ENCODE measurements around the gene TMEM38B. TPM values are rescaled to one million over a fixed set of nuclear protein-coding genes. Genes with fewer than 3 reads are reported as not detected.

Gene TMEM38B
- total and polyA plus RNA-seq, 5 donors: 32.4 to 88.9 (median 58.8) TPM

DNA sequence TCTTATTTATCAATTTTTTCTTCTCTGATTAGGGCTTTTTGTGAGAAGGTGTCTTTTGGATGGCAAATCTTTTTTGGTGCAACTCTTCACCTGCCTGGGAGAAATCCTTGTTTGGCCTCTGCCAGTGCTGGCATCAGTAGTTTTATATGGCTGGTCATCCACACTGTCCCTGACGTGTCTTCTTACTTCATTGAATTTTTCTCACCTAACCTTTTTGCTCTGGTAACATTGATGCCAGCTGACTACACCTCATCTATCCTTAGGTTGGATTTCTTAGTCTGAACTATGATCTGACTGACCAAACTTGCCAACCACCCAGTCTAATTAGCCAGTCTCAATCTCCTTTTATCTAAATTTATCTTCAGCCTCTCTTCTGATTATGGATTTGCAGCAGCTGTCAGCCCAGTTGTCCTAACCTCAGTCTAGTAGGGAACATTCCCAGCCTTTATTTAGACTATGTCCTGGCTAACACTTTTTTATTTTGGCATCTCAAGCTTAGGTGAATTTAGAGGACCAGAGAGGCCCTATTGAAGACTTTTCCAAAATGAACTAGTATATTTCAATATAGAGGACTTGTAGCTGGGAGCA is 10.6 kb upstream of the TMEM38B start:
- Histone ChIP-seq H3K27ac (ENCODE audit: low read length) (no peak overlapping the region), H3K4me1 (ENCODE audit: control insufficient read depth, insufficient read depth, low read length) (no peaks in the 10 kb centered on the region), H3K9me3 (ENCODE audit: control insufficient read depth, low read length) (no peaks in the 10 kb centered on the region), H3K4me3 (ENCODE audit: low read length) (no peak overlapping the region), H3K27me3 (ENCODE audit: control insufficient read depth, insufficient read depth) (no peaks in the 10 kb centered on the region)
- WGBS: 43% methylated on average over 1 of the region's 1 CpG
- intact Hi-C loops (cut with DNase I): no loop called here
- ATAC-seq (no peak), DNase-seq (no peak)

DNA sequence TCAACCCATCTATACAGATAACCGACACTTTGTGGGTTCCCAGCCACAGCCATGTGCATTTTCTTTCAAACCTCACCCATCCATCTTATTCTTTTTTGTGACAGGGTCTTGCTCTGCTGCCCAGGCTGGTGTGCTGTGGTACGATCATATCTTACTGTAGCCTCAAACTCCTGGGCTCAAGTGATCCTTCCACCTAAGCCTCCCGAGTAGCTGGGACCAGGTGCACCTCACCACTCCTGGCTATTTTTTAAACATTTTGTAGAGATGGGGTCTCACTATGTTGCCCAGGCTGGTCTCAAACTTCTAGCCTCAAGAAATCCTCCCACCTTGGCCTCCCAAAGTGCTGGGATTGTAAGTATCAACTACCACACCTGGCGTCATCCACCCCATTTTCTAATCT is 7.4 kb upstream of the TMEM38B start:
- Histone ChIP-seq H3K27ac (ENCODE audit: low read length) (no peak overlapping the region), H3K4me1 (ENCODE audit: control insufficient read depth, insufficient read depth, low read length) (no peaks in the 10 kb centered on the region), H3K9me3 (ENCODE audit: control insufficient read depth, low read length) (no peaks in the 10 kb centered on the region), H3K27me3 (ENCODE audit: control insufficient read depth, insufficient read depth) (no peaks in the 10 kb centered on the region), H3K4me3 (ENCODE audit: low read length) (no peak overlapping the region)
- DNase-seq (no peak), ATAC-seq (no peak)
- intact Hi-C loops (cut with DNase I): no loop called here
- WGBS: 92% methylated on average over 4 of the region's 4 CpGs

DNA sequence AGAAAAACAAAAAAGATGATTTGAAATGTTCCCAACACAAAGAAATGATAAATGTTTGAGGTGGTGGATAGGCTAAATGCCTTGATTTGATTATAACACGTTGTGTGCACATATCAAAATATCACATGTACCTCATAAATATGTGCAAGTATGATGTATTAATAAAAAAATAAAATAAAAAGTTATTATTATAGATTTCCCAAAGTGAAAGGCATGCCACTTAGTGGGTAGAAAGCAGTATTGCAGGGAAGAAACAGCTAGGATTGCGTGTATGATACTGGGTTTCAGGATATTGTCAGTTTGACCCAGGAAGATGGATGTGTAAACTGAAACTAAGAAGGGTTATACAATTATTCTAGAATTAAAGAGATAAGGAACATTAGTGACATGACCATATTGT is 3.6 kb upstream of the TMEM38B start:
- H3K27me3 ChIP-seq (ENCODE audit: control insufficient read depth, insufficient read depth): no peaks in the 10 kb centered on the region
- intact Hi-C loops (cut with DNase I): no loop called here

DNA sequence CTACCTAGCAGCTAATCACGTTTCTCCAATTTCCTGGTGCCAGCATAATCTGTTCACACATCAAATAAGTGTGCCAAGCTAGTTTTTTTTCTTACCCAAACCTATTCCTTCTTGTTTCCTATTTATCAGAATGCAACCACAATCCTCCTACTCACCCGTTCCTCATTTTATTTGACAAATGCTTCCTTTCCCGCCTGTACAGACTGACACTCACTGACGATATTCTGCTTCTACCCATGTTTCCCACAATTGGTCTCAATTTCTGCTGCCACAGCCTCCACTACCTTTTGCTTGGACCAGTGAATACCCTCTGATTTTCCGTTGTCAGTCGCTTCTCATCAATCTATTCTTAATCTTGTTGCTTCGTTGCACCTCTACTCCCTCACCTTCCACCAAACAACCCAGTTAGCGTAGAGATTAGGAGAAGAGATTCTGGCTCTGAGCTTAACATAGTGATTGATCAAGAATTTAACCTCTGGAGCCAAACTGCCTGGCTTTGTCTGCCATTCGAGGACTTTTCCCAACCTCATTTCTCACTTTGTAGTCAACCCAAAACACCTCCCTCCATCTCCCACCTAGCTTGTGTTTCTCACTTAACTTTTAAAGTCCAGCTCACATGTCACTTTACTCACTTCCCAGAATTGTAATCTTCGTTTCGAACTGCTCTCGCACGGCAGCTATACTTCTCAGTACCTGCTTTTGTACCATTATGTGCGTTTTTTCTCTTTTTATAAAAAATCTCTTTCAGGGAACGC is 729 bp upstream of the TMEM38B start:
- DNase-seq (no peak), ATAC-seq (no peak)
- Histone ChIP-seq H3K27ac (ENCODE audit: low read length) (no peak overlapping the region), H3K9me3 (ENCODE audit: control insufficient read depth, low read length) (no peaks in the 10 kb centered on the region), H3K4me3 (ENCODE audit: low read length) (peak overlapping the region; percentile 85), H3K27me3 (ENCODE audit: control insufficient read depth, insufficient read depth) (no peaks in the 10 kb centered on the region), H3K4me1 (ENCODE audit: control insufficient read depth, insufficient read depth, low read length) (no peaks in the 10 kb centered on the region)
- 4% methylated on average over 15 of the region's 15 CpGs for WGBS
- intact Hi-C loops (cut with DNase I): no loop called here

More for the DNA sequence above, 3.6 kb upstream of the TMEM38B start:
- no peak for ATAC-seq
- no peak overlapping the region for H3K4me3 ChIP-seq (ENCODE audit: low read length)
- no peak for DNase-seq
- no peaks in the 10 kb centered on the region for H3K9me3 ChIP-seq (ENCODE audit: control insufficient read depth, low read length)
- WGBS: 51% methylated on average over 2 of the region's 2 CpGs
- H3K4me1 ChIP-seq (ENCODE audit: control insufficient read depth, insufficient read depth, low read length): no peaks in the 10 kb centered on the region
- H3K27ac ChIP-seq (ENCODE audit: low read length): no peak overlapping the region

DNA sequence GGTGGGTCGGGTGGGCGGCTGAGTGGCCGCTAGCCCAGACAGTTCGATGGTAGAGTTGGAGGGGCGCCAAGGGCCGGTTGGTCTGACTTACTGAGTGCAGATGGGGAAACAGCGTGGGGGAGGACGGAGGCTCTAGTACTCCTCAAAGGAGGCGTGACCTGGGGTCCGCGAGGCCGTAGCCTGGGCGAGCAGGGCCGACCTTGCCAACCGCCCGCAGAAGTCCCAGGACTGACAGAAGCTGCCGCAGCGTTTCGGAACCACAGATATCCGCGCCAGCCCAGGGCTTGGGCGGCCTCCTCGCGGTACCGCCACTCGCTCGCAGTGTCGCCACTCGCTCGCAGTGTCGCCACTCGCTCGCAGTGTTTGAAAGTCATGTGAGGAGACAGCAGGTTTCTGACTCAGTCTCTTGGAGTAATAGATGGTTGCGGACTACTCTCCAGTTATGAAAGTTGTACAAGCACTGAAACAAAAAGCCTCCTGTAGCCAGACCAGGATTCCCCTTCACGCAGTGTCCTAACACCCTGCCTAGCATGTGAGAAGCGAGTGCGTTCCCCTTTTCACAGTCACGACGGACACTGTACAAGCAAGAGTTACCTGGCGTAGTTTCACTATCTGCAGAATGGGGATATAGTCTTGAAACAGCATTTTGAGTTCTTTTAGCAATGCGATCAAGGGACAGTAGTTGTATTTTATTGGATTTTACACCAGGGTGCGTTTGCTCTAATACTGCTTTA is 674 bp downstream of the TMEM38B start:
- DNase-seq (peak; percentile 64 to 84 (median 79)), ATAC-seq (peak; percentile 87 to 88)
- Histone ChIP-seq H3K4me1 (ENCODE audit: control insufficient read depth, insufficient read depth, low read length) (no peaks in the 10 kb centered on the region), H3K4me3 (ENCODE audit: low read length) (peak overlapping the region; percentile 85), H3K27ac (ENCODE audit: low read length) (peak overlapping the region; percentile 84), H3K27me3 (ENCODE audit: control insufficient read depth, insufficient read depth) (no peaks in the 10 kb centered on the region), H3K9me3 (ENCODE audit: control insufficient read depth, low read length) (no peaks in the 10 kb centered on the region)
- 2% methylated on average over 42 of the region's 42 CpGs for WGBS
- intact Hi-C loops (cut with DNase I): no loop called here

DNA sequence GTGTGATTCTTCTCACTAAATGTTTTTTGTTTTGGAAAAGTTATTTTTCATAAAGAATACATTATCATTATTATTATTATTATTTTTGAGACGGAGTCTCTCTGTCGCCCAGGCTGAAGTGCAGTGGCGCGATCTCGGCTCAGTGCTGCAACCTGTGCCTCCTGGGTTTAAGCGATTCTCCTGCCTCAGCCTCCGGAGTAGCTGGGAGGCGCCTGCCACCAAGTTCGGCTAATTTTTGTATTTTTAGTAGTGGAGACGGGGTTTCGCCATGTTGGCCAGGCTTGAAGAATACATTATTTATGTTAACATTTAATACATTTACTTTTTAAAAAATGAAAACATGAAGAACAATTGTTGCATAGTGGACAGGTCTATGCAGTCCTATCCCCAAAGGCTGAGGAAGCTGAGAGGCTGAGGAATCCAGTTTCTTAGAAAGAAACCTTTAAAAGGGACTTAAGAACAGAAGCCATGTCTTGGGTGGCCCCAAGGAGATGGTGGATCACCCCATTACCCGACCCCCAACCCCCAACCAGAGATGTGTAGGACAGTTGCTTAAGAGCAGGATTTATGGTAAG is 2.0 kb downstream of the TMEM38B start:
- DNase-seq (no peak), ATAC-seq (no peak)
- no peaks in the 10 kb centered on the region for H3K27me3 ChIP-seq (ENCODE audit: control insufficient read depth, insufficient read depth)
- WGBS: 97% methylated on average over 12 of the region's 12 CpGs
- no peak overlapping the region for H3K4me3 ChIP-seq (ENCODE audit: low read length)
- no peaks in the 10 kb centered on the region for H3K4me1 ChIP-seq (ENCODE audit: control insufficient read depth, insufficient read depth, low read length)
- intact Hi-C loops (cut with DNase I): no loop called here
- H3K9me3 ChIP-seq (ENCODE audit: control insufficient read depth, low read length): no peaks in the 10 kb centered on the region
- H3K27ac ChIP-seq (ENCODE audit: low read length): no peak overlapping the region

DNA sequence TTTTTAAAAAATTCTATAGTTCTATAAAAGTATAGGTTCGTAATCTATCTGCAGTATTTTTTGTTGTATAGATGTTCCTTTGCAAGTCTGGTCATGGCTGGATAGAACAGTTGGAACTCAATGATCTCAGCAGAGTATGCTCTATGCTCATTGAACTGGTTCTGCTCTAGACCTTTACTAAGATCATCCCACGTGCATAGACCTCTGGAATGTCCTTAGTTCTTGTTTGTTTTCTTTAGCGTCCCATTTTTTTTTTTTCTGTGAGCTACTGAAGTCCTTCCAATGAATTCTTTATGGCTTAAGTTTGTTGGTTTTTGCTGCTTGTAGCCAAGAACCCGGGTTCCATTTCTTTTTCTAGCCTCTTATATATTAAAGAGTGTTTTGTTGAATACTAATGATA is 3.5 kb downstream of the TMEM38B start:
- Histone ChIP-seq H3K9me3 (ENCODE audit: control insufficient read depth, low read length) (no peaks in the 10 kb centered on the region), H3K27ac (ENCODE audit: low read length) (no peak overlapping the region), H3K4me1 (ENCODE audit: control insufficient read depth, insufficient read depth, low read length) (no peaks in the 10 kb centered on the region), H3K27me3 (ENCODE audit: control insufficient read depth, insufficient read depth) (no peaks in the 10 kb centered on the region), H3K4me3 (ENCODE audit: low read length) (no peak overlapping the region)
- no peak for ATAC-seq
- DNase-seq: no peak
- 72% methylated on average over 4 of the region's 4 CpGs for WGBS
- intact Hi-C loops (cut with DNase I): no loop called here

DNA sequence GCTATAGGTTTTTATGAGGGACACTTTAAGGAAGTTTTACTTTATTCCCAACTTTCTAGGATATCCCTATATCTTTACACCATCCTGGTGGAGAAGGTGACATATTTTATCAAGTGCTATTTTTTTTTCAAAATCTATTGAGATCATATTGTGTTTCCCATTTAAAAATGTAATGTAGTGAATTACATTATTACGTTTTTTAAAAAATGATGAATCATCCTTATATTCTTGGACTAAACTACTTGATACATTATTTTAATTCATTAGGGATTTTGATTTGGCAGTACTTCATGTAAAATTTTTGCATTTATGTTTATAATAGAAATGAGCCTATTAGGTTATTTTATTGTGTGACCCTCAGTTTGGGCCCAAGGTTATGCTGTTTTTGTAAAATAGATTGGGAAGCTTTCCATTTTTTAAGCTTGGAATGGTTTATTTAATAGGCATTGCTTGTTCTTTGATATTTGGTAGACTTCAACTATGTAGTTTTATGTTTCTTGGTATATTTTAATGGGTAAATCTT is 4.1 kb downstream of the TMEM38B start:
- intact Hi-C loops (cut with DNase I): no loop called here
- H3K4me3 ChIP-seq (ENCODE audit: low read length): no peak overlapping the region
- H3K9me3 ChIP-seq (ENCODE audit: control insufficient read depth, low read length): no peaks in the 10 kb centered on the region
- no peak for DNase-seq
- H3K27ac ChIP-seq (ENCODE audit: low read length): no peak overlapping the region
- no peaks in the 10 kb centered on the region for H3K27me3 ChIP-seq (ENCODE audit: control insufficient read depth, insufficient read depth)
- H3K4me1 ChIP-seq (ENCODE audit: control insufficient read depth, insufficient read depth, low read length): no peaks in the 10 kb centered on the region
- ATAC-seq: no peak
- WGBS: 92% methylated on average over 1 of the region's 1 CpG

DNA sequence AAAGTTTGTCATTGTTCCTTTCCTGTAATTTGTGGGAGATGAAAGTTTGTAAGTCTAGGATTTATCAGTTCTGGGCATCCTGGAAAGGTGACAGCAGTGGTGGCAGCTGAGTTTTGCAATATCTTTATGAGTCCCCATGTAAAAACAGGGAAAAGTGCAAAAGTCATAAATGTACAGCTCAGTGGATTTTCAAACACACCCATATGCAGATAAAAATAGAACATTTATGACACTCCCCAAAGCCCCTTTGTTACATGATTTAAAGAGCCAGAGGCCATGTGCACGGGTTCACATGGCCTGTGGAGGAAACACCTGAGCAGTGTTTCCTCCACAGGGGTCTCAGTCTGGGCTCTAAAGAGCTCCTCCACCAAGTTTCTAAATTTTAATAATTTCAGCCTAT is 6.3 kb downstream of the TMEM38B start:
- no peak for ATAC-seq
- Histone ChIP-seq H3K4me3 (ENCODE audit: low read length) (no peak overlapping the region), H3K27ac (ENCODE audit: low read length) (no peak overlapping the region), H3K4me1 (ENCODE audit: control insufficient read depth, insufficient read depth, low read length) (no peaks in the 10 kb centered on the region), H3K9me3 (ENCODE audit: control insufficient read depth, low read length) (no peaks in the 10 kb centered on the region), H3K27me3 (ENCODE audit: control insufficient read depth, insufficient read depth) (no peaks in the 10 kb centered on the region)
- intact Hi-C loops (cut with DNase I): no loop called here
- DNase-seq: no peak
- WGBS: 46% methylated on average over 1 of the region's 1 CpG

DNA sequence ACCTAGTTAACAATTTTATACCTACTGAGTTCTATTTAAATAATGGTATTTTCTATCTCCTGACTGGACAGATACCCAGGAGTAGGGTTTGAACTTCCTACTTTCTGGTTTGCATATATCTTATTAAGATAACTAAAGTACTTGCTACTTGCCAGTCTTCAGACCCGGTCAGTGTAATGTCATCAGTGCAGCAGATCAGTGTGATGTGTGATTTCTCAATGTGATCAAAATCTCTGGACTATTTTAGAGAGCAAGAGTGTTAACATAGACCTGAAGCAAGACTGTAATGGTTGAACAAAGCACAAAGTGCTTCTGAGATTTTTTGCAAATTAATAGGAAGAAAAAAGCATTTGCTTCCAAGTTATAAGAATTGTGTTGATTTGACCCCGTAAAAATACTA is 6.8 kb downstream of the TMEM38B start:
- ATAC-seq (no peak), DNase-seq (no peak)
- Histone ChIP-seq H3K9me3 (ENCODE audit: control insufficient read depth, low read length) (no peaks in the 10 kb centered on the region), H3K4me1 (ENCODE audit: control insufficient read depth, insufficient read depth, low read length) (no peaks in the 10 kb centered on the region), H3K27ac (ENCODE audit: low read length) (no peak overlapping the region), H3K27me3 (ENCODE audit: control insufficient read depth, insufficient read depth) (no peaks in the 10 kb centered on the region), H3K4me3 (ENCODE audit: low read length) (no peak overlapping the region)
- intact Hi-C loops (cut with DNase I): no loop called here
- WGBS: 72% methylated on average over 2 of the region's 2 CpGs

DNA sequence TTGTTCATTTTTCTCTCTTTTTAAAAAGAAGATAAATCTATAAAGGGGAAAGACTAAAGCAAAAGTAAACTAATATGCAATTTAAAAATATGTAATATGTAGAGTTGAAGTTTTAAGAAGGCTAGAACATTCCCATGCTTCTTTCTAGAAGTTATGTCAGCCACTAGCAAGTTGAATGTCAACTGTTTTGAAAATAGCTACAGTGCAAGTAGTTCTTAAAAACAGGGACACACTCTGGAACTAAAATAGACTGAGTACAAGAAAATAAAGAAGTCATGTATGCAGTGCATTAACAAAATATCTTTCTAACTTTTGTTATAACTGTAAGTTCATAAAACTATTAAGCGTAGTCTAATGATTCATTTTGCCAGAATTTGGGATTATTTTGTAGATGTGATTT is 7.9 kb downstream of the TMEM38B start:
- Histone ChIP-seq H3K4me1 (ENCODE audit: control insufficient read depth, insufficient read depth, low read length) (no peaks in the 10 kb centered on the region), H3K4me3 (ENCODE audit: low read length) (no peak overlapping the region), H3K27me3 (ENCODE audit: control insufficient read depth, insufficient read depth) (no peaks in the 10 kb centered on the region), H3K27ac (ENCODE audit: low read length) (no peak overlapping the region), H3K9me3 (ENCODE audit: control insufficient read depth, low read length) (no peaks in the 10 kb centered on the region)
- DNase-seq: no peak
- ATAC-seq: no peak
- intact Hi-C loops (cut with DNase I): no loop called here
- WGBS: 0% methylated on average over 1 of the region's 1 CpG

Measured in right cardiac atrium (tissue), 5 donors.